HG03280 (cell line): ENCODE data around the gene COG5.

Experiments
- ATAC-seq: cut with Tn5 transposase; IDR thresholded peaks from one replicate; pipeline ENCODE4 v1.9.1; 2021; ENCODE audit warnings: mild to moderate bottlenecking, moderate library complexity; ENCODE audit not compliant: unreplicated experiment

The COG5 gene

GRCh38 chr7:107201795-107202450, 361.8 kb downstream of the COG5 start:
- no peak for ATAC-seq

GRCh38 chr7:107196834-107197610, 366.7 kb downstream of the COG5 start:
- ATAC-seq: no peak

- no peak for ATAC-seq
Observed at GRCh38 chr7:107194052-107194451, 369.7 kb downstream of the COG5 start.

GRCh38 chr7:107190090-107190489, 373.6 kb downstream of the COG5 start:
- no peak for ATAC-seq

GRCh38 chr7:107187774-107188173, 375.9 kb downstream of the COG5 start:
- ATAC-seq: no peak

- ATAC-seq: no peak
Observed at GRCh38 chr7:107186240-107186639, 377.5 kb downstream of the COG5 start.

- no peak for ATAC-seq
Observed at GRCh38 chr7:107185716-107186115, 378.0 kb downstream of the COG5 start.

GRCh38 chr7:107181172-107181571, 382.5 kb downstream of the COG5 start:
- ATAC-seq: no peak

GRCh38 chr7:107180378-107180777, 383.3 kb downstream of the COG5 start:
- no peak for ATAC-seq

- no peak for ATAC-seq
Observed at GRCh38 chr7:107179326-107180164, 384.2 kb downstream of the COG5 start.

GRCh38 chr7:107173691-107174406, 389.9 kb downstream of the COG5 start:
- peak; percentile 43 for ATAC-seq

GRCh38 chr7:107173191-107173590, 390.5 kb downstream of the COG5 start:
- no peak for ATAC-seq

- no peak for ATAC-seq
Observed at GRCh38 chr7:107172276-107173032, 391.3 kb downstream of the COG5 start.

GRCh38 chr7:107171496-107171895, 392.2 kb downstream of the COG5 start:
- ATAC-seq: no peak

- ATAC-seq: no peak
Observed at GRCh38 chr7:107170051-107170915, 393.4 kb downstream of the COG5 start.

GRCh38 chr7:107169120-107170050, 394.3 kb downstream of the COG5 start:
- ATAC-seq: peak; percentile 22

- peak; percentile 85 for ATAC-seq
Observed at GRCh38 chr7:107168233-107169119, 395.2 kb downstream of the COG5 start, which contains the start of gene HBP1. Gene HBP1 (plus strand): TSS chr7:107169003. CDS start chr7:107179894, 10,891 bp downstream.
